GM19468 (cell line): ENCODE results near the gene DOP1B.
"Not testable (repeated sequence)": the region's sequence is repeated elsewhere in the genome, so short reads cannot be mapped to it uniquely, and the experiment has no call there.

Experiments used
- ATAC-seq: cut with Tn5 transposase; IDR thresholded peaks from one replicate; pipeline ENCODE4 v1.9.1; 2021; ENCODE audit warnings: mild to moderate bottlenecking, moderate library complexity, moderate number of reproducible peaks; ENCODE audit not compliant: unreplicated experiment; ENCODE audit errors: extremely low read depth

Gene DOP1B

DNA sequence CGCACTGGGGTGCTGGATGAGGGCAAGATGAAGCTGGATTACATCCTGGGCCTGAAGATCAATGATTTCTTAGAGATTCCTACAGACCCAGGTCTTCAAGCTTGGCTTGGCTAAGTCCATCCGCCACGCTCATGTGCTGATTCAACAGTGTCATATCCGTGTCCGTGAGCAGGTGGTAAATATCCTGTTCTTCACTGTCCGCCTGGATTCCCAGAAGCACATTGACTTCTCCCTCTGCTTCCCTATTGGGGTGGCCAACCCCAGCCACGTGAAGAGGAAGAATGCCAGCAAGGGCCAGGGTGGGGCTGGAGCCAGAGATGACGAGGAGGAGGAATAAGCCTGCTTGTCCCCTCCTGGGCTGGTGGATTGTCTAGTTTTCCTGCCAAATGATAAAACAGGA is 23.9 kb upstream of the DOP1B start:
- ATAC-seq, result no peak

DNA sequence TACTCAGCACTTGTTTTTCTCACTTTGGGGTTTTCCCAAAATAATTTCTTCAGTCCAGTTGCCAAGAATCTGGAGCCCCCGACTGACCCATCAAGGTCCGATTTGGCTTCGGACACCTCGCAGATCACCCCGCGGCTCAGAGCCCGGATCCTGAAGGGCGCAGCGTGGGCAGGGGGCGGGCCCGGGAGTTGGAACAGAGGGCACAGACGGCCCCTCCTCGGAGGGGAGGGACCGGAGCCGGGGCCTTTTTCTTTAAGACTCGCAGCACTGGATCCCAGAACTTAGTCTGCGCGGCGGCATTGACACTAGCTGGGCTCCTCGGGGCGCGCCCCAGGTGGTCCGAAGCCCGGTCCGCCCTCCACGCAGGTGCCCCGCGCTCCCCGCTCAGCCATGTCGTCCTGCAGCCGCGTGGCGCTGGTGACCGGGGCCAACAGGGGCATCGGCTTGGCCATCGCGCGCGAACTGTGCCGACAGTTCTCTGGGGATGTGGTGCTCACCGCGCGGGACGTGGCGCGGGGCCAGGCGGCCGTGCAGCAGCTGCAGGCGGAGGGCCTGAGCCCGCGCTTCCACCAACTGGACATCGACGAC is 21.7 kb upstream of the DOP1B start, which contains the start of gene CBR3:
Gene CBR3, plus strand, starts transcription at position 277 of the 588 bp plus-strand sequence. Its CDS starts 114 bp downstream, at position 391.
- no peak for ATAC-seq

DNA sequence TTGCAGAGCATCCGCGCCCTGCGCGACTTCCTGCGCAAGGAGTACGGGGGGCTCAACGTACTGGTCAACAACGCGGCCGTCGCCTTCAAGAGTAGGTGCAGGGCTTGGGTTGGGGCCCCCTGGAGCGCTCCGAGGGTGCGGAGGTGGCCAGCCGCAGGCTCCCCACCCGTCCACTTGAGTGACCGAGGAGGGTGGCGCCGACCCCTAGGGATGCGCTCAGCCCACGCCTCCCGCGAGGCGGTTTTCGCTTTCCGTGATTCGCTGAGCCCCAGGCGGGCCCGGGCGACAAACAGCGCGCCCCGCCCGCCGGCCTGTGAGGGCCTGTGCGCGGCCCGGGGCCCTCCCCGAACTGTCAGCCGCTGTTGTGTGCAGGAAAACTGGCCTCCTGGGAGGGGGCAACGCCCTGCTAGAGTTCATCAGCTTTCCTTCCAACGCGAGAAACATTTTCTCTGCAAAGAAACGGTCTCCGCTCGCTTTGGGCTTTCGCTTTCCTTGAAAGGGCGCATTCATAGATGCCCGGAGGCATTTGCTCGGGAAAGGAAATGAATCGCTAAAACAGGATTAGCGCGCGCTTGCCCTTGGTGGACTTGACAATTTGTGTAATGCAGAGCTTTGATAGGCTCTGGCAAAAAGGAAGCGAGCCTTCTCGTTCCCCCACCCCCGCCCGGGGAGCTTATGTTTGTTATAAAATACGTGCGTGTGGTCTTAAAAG is 21.1 kb upstream of the DOP1B start:
- no peak for ATAC-seq

DNA sequence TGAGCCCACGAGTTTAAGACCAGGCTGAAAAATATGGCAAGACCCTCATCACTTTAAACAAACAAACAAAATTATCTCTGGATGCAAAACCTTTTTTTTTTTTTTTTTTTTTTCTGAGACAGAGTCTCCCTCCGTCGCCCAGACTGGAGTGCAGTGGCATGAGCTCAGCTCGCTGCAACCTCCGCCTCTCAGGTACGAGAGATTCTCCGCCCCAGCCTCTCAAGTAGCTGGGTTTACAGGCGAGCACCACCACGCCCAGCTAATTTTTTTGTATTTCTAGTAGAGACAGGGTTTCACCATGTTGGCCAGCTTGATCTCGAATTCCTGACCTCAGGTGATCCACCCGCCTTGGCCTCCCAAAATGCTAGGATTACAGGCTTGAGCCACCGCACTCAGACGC is 16.8 kb upstream of the DOP1B start:
- ATAC-seq, result not testable (repeated sequence)

DNA sequence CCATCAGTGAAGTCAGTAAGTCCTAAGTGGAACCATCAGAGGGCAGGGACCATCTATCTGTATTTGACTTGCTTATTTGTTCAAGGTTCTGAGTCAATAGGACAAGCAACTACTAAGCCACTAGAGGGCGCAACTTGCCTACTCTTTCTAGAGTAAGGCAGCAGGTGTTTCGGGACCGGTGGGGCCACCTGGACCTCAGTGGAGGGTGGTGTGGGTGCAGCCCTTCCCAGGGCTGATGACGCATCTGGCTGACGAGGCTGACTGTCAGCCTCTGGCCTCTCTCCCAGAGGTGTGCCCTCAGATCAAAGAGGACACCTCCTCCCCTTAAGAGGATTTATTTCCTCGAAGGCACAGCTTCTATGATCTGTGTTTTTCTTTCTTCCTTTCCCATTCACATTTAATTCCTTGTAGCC is 15.1 kb upstream of the DOP1B start:
- peak; percentile 26 for ATAC-seq

DNA sequence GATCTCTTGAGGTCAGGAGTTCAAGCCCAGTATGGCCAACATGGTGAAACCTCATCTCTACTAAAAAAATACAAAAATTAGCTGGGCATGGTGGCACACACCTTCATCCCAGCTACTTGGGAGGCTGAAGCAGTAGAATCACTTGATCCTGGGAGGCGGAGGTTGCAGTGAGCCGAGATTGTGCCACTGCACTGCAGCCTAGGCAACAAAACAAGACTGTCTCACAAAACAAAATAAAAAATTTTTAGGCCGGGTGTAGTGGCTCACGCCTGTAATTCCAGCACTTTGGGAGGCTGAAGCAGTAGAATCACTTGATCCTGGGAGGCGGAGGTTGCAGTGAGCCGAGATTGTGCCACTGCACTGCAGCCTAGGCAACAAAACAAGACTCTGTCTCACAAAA is 12.4 kb upstream of the DOP1B start:
- ATAC-seq, result not testable (repeated sequence)

DNA sequence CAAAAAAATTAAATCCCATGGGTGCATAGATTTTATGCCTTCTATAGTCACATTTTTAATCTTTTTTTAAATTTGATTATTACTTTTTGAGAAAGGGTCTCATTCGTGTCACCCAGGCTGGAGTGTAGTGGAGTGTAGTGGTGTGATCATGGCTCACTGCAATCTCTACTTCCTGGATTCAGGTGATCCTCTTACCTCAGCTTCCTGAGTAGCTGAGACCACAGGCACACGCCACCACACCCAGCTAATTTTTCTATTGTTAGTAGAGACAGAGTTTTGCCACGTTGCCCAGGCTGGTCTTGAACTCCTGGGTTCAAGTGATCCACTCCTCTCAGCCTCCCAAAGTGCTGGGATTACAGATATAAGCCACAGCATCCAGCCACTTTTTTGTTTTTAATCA is 11.4 kb upstream of the DOP1B start:
- ATAC-seq, result no peak

DNA sequence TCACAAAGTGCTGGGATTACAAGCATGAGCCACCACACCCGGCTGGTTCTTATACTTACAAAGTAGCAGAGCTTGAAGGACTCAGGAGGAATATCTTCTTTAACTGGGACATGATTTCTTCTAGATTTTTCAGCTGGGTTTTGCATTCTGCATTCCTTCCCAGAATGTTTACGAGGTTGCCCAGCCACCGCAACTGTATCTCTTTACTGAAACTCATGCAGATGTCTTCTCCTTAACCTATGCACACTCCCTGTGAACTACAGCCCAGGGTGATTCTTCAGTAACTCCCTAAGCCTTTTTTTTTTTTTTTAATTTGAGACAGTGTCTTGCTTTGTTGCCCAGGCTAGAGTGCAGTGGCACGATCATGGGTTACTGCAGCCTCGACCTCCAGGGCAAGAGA is 8.7 kb upstream of the DOP1B start:
- ATAC-seq, result no peak

- no peak for ATAC-seq
Observed at GRCh38 chr21:36148886-36149285, 7.7 kb upstream of the DOP1B start.

DNA sequence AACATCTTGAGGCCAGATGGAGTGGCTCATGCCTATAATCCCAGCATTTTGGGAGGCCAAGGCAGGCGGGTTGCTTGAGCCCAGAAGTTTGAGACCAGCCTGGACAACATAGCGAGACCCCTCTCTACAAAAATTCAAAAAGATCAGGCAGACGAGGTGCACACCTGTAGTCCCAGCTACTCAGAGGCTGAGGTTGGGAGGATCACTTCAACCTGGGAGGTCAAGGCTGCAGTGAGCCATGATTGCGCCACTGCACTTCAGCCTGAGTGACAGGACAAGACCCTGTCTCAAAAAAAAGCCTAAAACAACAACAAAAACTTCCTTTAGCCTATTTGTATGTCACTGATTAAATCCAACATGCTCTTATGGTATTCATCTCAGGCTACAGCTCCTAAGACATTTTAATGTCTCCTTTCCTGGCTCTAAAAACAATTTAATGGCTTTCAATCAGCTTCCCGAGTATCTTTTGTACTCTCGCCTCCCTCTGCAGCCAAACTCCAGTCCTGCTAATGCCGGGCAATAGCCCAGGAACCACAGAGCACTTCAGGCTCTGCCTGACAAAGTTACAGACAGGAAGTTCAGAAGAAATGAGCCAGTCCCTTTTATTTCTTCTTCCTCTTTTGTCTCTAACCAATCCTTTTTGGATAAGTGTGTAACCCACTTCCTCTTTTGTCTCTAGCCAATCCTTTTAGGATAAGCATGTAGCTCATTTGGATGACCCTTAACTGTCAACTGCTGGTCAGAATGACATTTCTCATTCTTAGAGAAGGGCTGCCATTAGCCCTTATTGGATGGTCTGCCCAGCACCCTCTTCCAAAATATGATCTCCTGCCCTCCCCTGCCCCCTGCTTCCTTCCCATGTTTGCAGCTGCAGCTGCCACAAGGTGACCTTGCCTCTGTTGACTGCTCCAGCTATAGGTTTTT is 6.6 kb upstream of the DOP1B start:
- peak; percentile 57 for ATAC-seq

GRCh38 chr21:36155603-36156338 is 853 bp upstream of the DOP1B start:
- no peak for ATAC-seq

- peak; percentile 72 for ATAC-seq
Observed at GRCh38 chr21:36156339-36156814, 247 bp upstream of the DOP1B start.

DNA sequence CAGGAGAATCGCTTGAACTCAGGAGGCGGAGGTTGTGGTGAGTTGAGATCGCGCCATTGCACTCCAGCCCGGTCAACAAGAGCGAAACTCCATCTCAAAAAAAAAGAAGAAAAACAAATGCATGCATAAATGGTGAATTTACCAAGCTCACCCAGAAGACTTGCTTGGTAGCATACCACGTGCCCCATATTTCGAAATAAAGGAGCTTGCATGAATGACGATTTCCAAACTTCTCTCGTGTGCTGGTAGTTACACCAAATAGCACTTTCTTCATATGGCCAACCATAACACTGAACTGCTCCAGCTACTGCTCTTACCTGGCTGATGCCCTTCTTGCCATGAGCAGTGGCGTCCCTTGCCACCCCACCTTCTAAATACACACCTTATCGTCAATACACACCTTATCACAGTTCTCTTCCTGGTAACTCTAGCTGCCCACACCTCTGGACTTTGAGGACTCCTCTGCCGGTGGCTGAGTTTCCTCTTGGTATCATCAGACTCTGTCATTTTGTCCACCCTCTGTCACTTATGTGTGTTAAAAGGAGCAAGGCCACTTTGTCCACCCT is 2.8 kb downstream of the DOP1B start:
- ATAC-seq, result no peak

GRCh38 chr21:36160850-36161178 is 4.2 kb downstream of the DOP1B start:
- no peak for ATAC-seq

- ATAC-seq, result no peak
Observed at GRCh38 chr21:36162631-36163030, 6.0 kb downstream of the DOP1B start.

- ATAC-seq, result no peak
Observed at GRCh38 chr21:36163750-36164741, 7.4 kb downstream of the DOP1B start.

- ATAC-seq, result no peak
Observed at GRCh38 chr21:36165356-36165755, 8.7 kb downstream of the DOP1B start.

DNA sequence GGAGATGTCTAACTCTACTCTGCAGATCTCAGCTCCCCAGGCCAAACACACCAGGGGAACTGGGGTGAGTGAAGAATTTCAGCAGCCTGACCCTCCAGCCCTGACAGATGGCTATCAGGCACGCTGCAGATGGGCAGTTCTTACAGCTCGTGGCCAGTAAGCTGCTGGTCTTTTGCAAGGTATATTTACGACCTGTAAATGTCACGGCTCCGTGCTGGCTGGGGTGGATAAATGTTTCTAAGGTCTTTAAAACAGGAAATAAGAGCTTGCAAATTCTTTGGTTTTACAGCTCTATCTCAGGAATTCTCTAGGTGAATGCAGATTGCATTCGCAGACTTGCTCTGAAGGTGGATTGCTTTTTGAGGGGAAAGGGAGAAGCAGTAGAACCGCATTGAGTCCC is 10.1 kb downstream of the DOP1B start:
- ATAC-seq, result no peak

DNA sequence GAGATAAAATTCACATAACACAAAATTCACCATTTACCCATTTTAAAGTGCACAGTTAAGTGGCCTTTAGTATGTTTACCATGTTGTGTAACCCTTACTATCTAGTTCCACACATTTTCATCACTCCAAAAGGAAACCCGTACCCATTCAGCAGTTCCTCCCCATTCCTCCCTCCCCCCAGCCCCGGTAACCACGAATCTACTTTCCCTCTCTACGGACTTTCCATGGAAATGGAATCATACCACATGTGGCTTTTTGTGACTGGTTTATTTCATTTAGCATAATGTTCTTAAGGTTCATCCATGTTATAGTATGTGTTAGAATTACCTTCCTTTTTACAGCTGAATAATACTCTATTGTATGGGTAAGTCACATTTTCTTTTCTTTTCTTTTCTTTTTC is 10.9 kb downstream of the DOP1B start:
- ATAC-seq, result no peak
